ENCODE measurements around the gene ESCO1.

DNA sequence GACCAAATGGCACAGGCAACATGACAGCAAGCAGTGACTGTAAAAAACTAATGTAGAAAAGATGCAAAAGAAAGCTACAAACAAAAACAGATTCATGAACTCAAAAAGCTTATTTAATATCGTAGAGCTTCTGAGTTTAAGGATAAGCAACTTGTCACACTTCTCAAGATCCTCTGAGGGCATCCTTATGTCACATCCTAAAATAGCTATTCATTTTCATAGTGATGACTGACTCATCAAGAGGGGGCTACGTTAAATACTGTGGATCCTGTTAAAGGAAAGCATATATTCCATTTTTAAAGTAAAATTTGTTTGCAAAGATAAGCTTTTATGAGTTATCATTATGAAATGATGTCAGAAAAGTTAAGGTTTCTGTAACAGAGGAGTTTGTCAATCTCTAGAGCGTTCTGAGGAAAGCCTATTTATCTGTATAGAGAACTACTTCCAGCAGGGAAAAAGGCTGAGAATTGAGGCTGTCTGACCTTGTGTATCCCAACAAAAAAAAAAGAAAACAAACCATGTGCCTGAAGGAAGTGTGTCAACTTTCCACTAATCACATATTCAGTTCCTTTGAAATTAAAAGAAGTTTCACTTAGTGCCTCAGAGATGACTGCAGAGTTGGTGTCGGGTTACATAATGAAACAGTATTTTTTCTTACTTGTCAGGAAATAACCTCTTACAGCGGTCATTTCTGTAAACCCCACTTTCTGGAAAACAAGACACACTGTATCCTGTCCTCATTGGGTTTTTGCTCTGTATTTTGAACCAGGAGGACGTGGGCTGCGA, 115.5 kb downstream of the ESCO1 start:
- TF ChIP-seq, protein P1, sequence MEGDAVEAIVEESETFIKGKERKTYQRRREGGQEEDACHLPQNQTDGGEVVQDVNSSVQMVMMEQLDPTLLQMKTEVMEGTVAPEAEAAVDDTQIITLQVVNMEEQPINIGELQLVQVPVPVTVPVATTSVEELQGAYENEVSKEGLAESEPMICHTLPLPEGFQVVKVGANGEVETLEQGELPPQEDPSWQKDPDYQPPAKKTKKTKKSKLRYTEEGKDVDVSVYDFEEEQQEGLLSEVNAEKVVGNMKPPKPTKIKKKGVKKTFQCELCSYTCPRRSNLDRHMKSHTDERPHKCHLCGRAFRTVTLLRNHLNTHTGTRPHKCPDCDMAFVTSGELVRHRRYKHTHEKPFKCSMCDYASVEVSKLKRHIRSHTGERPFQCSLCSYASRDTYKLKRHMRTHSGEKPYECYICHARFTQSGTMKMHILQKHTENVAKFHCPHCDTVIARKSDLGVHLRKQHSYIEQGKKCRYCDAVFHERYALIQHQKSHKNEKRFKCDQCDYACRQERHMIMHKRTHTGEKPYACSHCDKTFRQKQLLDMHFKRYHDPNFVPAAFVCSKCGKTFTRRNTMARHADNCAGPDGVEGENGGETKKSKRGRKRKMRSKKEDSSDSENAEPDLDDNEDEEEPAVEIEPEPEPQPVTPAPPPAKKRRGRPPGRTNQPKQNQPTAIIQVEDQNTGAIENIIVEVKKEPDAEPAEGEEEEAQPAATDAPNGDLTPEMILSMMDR (conservative IDR thresholded peaks at IDR 0.05; ENCODE audit: low read depth, low read length) = no peak
- no peak for TF ChIP-seq EZH2 (IDR thresholded peaks at IDR 0.05; ENCODE audit: borderline replicate concordance, low read depth, low read length, poor library complexity, severe bottlenecking)

All from A673 (cell line).